ENCODE data around the gene HOXD10.

HOXD10 gene

GRCh38 chr2:176123411-176124109 lies 7.0 kb downstream of the HOXD10 start:
- no peak for DNase-seq

GRCh38 chr2:176124110-176124946 lies 7.8 kb downstream of the HOXD10 start:
- DNase-seq = no peak

- DNase-seq = no peak
These were observed 8.6 kb downstream of the HOXD10 start for GRCh38 chr2:176124947-176125771.

- no peak for DNase-seq
These were observed 9.1 kb downstream of the HOXD10 start for GRCh38 chr2:176125772-176126054.

GRCh38 chr2:176126929-176127773 lies 10.6 kb downstream of the HOXD10 start:
- no peak for DNase-seq

- no peak for DNase-seq
These were observed 11.1 kb downstream of the HOXD10 start for GRCh38 chr2:176127774-176128072.

- no peak for DNase-seq
These were observed 11.8 kb downstream of the HOXD10 start for GRCh38 chr2:176128172-176128981.

- DNase-seq = no peak
These were observed 12.6 kb downstream of the HOXD10 start, which contains the start of gene HOXD8 for GRCh38 chr2:176128982-176129796. Gene HOXD8, plus strand, starts transcription at chr2:176129705. Its CDS starts 662 bp downstream, at chr2:176130367.

- DNase-seq = no peak
These were observed 13.2 kb downstream of the HOXD10 start for GRCh38 chr2:176129813-176130146.

- no peak for DNase-seq
These were observed 13.8 kb downstream of the HOXD10 start for GRCh38 chr2:176130147-176130956.

- DNase-seq = no peak
These were observed 14.6 kb downstream of the HOXD10 start for GRCh38 chr2:176130957-176131847.

GRCh38 chr2:176131848-176132158 lies 15.2 kb downstream of the HOXD10 start:
- no peak for DNase-seq

GRCh38 chr2:176132205-176133171 lies 15.9 kb downstream of the HOXD10 start:
- no peak for DNase-seq

GRCh38 chr2:176133389-176133788 lies 16.8 kb downstream of the HOXD10 start:
- DNase-seq = no peak

- no peak for DNase-seq
These were observed 17.5 kb downstream of the HOXD10 start for GRCh38 chr2:176134035-176134434.

- DNase-seq = no peak
These were observed 18.5 kb downstream of the HOXD10 start for GRCh38 chr2:176135035-176135440.

- DNase-seq = no peak
These were observed 20.0 kb downstream of the HOXD10 start for GRCh38 chr2:176136374-176137251.

Measured in cerebellar nuclear complex (tissue), 1 donor.